ENCODE results near the gene C19orf73. TPM values are rescaled to one million over a fixed set of nuclear protein-coding genes. Genes with fewer than 3 reads are reported as not detected.

The C19orf73 gene
- total RNA-seq, 4 donors from 2014 or later: 1.8 TPM; not detected in 3

GRCh38 chr19:49071860-49072547, 46.9 kb downstream of the C19orf73 start:
- Histone ChIP-seq H3K27me3 (peaks cover 77% of the 10 kb centered on the region), H3K27ac (no peak overlapping the region), H3K36me3 (no peaks in the 10 kb centered on the region), H3K4me1 (peaks cover 0 to 12% (median 4%) of the 10 kb centered on the region in 3 donors), H3K4me3 (no peak overlapping the region), H3K9me3 (no peaks in the 10 kb centered on the region)
- TF ChIP-seq POLR2A (IDR thresholded peaks at IDR 0.05) (no peak), POLR2AphosphoS5 (IDR thresholded peaks at IDR 0.05) (no peak), EP300 (IDR thresholded peaks at IDR 0.05) (no peak), CTCF (IDR thresholded peaks at IDR 0.05) (no peak)
- 8% methylated on average over 6 of the region's 93 CpGs; no CpG with 5 or more reads in 1 of the 2 donors for WGBS, 2 donors (ENCODE audit: low coverage in 1 of 2)
- ATAC-seq: no peak

GRCh38 chr19:49070416-49070815, 48.5 kb downstream of the C19orf73 start:
- Histone ChIP-seq H3K36me3 (no peaks in the 10 kb centered on the region), H3K9me3 (no peaks in the 10 kb centered on the region), H3K27ac (no peak overlapping the region), H3K4me1 (peaks cover 0 to 12% (median 4%) of the 10 kb centered on the region in 3 donors), H3K27me3 (peaks cover 91% of the 10 kb centered on the region), H3K4me3 (no peak overlapping the region)
- 90 to 97% methylated on average over 11 to 13 of the region's 21 CpGs for WGBS, 2 donors (ENCODE audit: low coverage in 1 of 2)
- TF ChIP-seq CTCF (IDR thresholded peaks at IDR 0.05): no peak
- no peak for TF ChIP-seq POLR2AphosphoS5 (IDR thresholded peaks at IDR 0.05)
- no peak for TF ChIP-seq POLR2A (IDR thresholded peaks at IDR 0.05)
- no peak for TF ChIP-seq EP300 (IDR thresholded peaks at IDR 0.05)
- no peak for ATAC-seq

- Histone ChIP-seq H3K9me3 (no peaks in the 10 kb centered on the region), H3K36me3 (no peaks in the 10 kb centered on the region), H3K27ac (no peak overlapping the region), H3K4me1 (peaks cover 0 to 23% (median 10%) of the 10 kb centered on the region in 3 donors), H3K4me3 (no peak overlapping the region), H3K27me3 (peaks cover 98% of the 10 kb centered on the region)
- WGBS, 2 donors (ENCODE audit: low coverage in 1 of 2): 90 to 96% methylated on average over 4 to 7 of the region's 9 CpGs
- TF ChIP-seq EP300 (IDR thresholded peaks at IDR 0.05) (no peak), POLR2AphosphoS5 (IDR thresholded peaks at IDR 0.05) (no peak), POLR2A (IDR thresholded peaks at IDR 0.05) (no peak), CTCF (IDR thresholded peaks at IDR 0.05) (no peak)
- no peak for ATAC-seq
These were observed 49.9 kb downstream of the C19orf73 start for GRCh38 chr19:49069026-49069425.

Small RNAs within 50 kb of the gene (small RNA-seq; reads per million reads assigned to genes)
- 0 reads per million in 4 donors for gene RN7SL708P

Other genes starting within 250 kb of the C19orf73 start
- gene PPP1R15A, start 246.7 kb downstream of the C19orf73 start, total RNA-seq: 10 to 100 TPM; 53.9 to 70.0 (median 60.9) TPM
- gene TULP2, start 220.4 kb downstream of the C19orf73 start, total RNA-seq: 1 to 10 TPM in 1 of 4 donors, not detected in 3; 2.0 TPM
- gene NUCB1, start 218.8 kb downstream of the C19orf73 start, total RNA-seq: 100 to 1,000 TPM; 188 to 326 (median 279) TPM
- under 1 TPM in 1 of 4 donors, not detected in 3; 0.81 TPM for gene DHDH, start 185.4 kb downstream of the C19orf73 start, total RNA-seq
- gene BAX, start 164.3 kb downstream of the C19orf73 start, total RNA-seq: 10 to 100 TPM; 31.5 to 40.8 (median 34.8) TPM
- 1,000 to 10,000 TPM; 2,478 to 4,094 (median 2,824) TPM for gene FTL, start 153.8 kb downstream of the C19orf73 start, total RNA-seq
- 10 to 100 TPM; 22.1 to 44.4 (median 38.5) TPM for gene GYS1, start 125.8 kb downstream of the C19orf73 start, total RNA-seq
- 10 to 100 TPM; 69.4 to 96.5 (median 84.2) TPM for gene RUVBL2, start 125.3 kb downstream of the C19orf73 start, total RNA-seq
- gene LHB, start 102.1 kb downstream of the C19orf73 start, total RNA-seq: not detected
- gene CGB3, start 94.8 kb downstream of the C19orf73 start, total RNA-seq: not detected
- not detected for gene CGB2, start 87.3 kb downstream of the C19orf73 start, total RNA-seq
- gene CGB1, start 82.2 kb downstream of the C19orf73 start, total RNA-seq: not detected
- not detected for gene CGB5, start 75.3 kb downstream of the C19orf73 start, total RNA-seq
- gene CGB8, start 70.0 kb downstream of the C19orf73 start, total RNA-seq: not detected
- gene CGB7, start 61.4 kb downstream of the C19orf73 start, total RNA-seq: not detected
- gene NTF4, start 54.3 kb downstream of the C19orf73 start, total RNA-seq: under 1 TPM in 1 of 4 donors, not detected in 3; 0.37 TPM
- gene KCNA7, start 46.4 kb downstream of the C19orf73 start, total RNA-seq: not detected
- 100 to 1,000 TPM in 3 of 4 donors, 10 to 100 TPM in 1; 77.4 to 323 (median 192) TPM for gene SNRNP70, start 33.7 kb downstream of the C19orf73 start, total RNA-seq
- gene LIN7B, start 4.8 kb downstream of the C19orf73 start, total RNA-seq: 10 to 100 TPM in 3 of 4 donors, 1 to 10 TPM in 1; 6.5 to 19.8 (median 13.2) TPM
- gene PPFIA3, start 401 bp upstream of the C19orf73 start, total RNA-seq: 1 to 10 TPM; 3.6 to 7.6 (median 5.0) TPM
- 1 to 10 TPM; 1.1 to 3.9 (median 1.8) TPM for gene HRC, start 36.3 kb upstream of the C19orf73 start, total RNA-seq
- 10 to 100 TPM; 16.3 to 38.5 (median 17.3) TPM for gene TRPM4, start 38.6 kb upstream of the C19orf73 start, total RNA-seq
- gene SLC6A16, start 206.0 kb upstream of the C19orf73 start, total RNA-seq: 1 to 10 TPM; 1.9 to 3.7 (median 2.5) TPM
- 10 to 100 TPM in 2 of 4 donors, 1 to 10 TPM in 2; 4.9 to 18.9 (median 9.3) TPM for gene CD37, start 216.3 kb upstream of the C19orf73 start, total RNA-seq
- gene TEAD2, start 243.3 kb upstream of the C19orf73 start, total RNA-seq: 10 to 100 TPM; 47.5 to 73.1 (median 51.1) TPM
- not detected for gene DKKL1, start 244.7 kb upstream of the C19orf73 start, total RNA-seq